GM12801 (cell line): ENCODE results near the gene GLIS1.

Experiments
- TF ChIP-seq, protein P1 (sequence below): IDR thresholded peaks from one replicate; pipeline ENCODE4 v1.5.1; 2011; ENCODE audit warnings: control low read depth; ENCODE audit not compliant: insufficient read length; ENCODE audit errors: extremely low read depth

Gene GLIS1

DNA sequence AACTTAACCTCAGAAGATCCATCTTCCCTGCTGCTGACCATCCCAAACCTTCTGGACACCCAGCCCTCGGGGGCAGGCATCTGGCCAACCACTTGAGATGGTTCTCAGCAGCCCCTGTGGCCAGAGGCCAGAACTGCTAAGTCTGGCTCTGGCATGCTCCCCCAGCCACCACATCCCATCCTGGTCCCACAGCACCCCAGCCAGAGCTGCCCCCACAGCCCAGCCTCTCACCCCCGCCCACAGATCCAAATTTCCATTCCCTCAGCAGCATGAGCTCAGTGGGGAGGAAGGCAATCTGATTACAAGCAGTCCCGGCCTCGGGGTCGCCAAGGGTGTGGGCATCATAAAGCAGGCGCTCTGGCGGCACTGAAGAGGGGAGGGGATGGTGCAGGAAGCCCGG, 45.6 kb downstream of the GLIS1 start:
- TF ChIP-seq, protein P1, sequence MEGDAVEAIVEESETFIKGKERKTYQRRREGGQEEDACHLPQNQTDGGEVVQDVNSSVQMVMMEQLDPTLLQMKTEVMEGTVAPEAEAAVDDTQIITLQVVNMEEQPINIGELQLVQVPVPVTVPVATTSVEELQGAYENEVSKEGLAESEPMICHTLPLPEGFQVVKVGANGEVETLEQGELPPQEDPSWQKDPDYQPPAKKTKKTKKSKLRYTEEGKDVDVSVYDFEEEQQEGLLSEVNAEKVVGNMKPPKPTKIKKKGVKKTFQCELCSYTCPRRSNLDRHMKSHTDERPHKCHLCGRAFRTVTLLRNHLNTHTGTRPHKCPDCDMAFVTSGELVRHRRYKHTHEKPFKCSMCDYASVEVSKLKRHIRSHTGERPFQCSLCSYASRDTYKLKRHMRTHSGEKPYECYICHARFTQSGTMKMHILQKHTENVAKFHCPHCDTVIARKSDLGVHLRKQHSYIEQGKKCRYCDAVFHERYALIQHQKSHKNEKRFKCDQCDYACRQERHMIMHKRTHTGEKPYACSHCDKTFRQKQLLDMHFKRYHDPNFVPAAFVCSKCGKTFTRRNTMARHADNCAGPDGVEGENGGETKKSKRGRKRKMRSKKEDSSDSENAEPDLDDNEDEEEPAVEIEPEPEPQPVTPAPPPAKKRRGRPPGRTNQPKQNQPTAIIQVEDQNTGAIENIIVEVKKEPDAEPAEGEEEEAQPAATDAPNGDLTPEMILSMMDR = no peak

DNA sequence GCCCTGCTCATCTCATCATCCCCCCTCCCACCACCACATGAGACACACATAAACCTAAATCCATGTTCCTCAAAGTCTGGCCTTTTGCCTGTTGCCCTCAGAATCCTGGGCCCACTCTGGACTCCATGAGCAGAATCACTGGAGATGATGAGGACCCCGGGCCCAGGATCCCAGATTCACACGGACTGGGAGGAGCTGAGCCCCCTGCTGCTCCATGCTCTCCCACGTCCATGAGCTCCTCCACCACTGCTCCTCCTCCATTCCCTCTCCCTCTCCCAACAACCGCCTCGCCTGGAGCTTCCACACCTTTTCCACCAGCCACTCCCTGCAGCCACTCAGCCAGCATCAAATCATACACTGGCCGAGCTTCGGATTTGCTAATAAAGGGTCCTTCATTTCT, 47.6 kb downstream of the GLIS1 start:
- TF ChIP-seq, protein P1 = no peak

DNA sequence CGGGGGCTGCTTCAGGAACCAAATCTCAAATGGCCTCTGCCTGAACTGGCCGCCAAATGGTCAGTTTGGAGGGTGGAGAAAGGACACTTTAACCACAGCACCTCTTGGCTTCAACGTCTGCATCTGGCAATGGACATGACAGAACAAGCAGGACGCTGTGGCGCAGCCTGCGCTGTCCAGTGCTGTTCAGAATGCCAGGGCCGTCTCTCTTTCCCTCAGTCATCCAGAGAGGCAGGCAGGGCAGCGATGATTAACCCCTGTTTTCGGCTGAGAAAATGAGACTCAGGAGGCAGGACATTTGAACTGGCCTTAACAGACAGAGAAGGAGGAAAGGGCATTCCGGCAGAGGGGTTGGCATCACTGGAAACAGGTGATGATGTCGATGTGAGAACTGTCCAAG, 48.6 kb downstream of the GLIS1 start:
- TF ChIP-seq, protein P1 = no peak

DNA sequence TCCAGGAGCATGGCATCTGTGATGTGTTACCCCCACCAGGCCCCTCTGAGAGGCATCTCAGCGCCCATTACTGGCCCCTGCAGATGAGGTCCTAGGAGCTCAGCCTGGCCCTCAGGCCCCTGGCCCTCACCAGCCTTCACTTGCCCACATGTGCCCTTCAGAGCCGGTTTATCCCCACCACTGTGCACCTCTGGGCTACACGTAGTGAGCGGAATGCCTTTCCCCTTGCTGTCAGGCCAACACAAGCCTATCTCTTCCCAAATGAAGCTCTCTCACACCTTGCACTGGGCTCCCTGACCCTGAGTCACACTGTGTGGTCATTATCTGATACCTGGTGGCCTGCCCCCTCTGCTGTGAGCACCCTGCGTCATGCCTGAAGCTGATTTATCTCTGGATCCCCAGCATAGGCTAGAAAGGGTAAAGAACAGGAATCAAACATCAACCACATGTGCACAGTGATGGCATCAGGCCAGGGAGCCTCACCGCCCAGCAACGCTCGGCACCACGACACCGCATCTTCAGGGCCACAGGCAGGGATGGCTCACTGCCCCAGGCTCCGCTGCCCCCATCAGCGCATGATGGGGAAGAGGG, 49.1 kb downstream of the GLIS1 start:
- TF ChIP-seq, protein P1 = no peak

DNA sequence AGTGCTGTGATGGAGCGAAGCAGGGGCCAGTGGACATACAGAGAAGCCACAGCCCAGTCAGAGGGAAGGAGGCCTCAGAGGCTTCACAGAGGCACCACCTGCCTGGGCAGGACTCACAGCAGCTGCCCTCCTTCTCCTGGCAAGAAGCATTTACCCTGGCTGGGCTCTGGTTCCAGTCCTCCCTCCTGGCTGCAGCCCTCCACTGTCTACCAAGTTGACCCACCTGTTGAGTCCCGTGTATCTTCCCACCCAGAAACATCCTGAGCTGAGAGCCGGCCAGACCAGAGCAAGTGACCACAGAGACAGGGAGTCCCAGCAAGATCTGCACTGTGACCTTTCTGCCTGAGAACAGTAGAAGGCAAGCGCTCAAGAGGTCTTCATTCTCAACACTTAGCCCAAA, 49.7 kb downstream of the GLIS1 start:
- TF ChIP-seq, protein P1 = no peak

DNA sequence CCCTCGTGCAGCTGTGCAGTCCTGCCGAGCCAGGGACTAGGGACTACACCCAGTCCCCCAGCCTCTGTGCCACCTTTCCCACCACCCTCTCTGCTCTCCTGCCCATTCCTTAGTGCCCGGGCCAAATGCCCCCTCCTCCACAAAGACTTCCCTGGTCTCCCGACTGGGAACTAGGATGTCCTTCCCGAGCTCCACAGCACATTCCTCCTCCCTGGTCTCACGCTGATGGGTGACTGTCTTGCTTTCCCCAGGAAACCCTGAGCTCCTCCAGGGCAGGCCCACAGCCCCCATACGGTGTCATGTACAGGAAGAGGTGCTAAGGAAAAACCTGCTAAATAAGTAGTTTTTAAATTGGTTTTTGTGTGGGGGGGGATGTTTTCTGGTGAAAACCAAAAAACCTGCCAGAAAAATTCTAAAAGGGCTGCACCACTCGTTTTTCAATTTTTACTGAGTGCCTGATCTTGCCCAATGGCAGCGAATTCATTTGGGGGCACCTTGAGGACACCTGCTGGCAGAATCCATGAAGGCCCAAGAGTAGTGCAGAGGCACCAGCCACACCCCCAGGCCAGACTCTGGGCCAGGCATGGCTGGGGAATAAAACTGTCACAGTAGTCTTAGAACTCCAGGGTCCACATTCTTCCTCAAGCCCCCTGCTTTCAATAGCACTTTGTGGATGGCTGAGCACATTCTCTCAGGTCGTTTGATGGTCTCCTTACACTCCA, 50.4 kb downstream of the GLIS1 start:
- TF ChIP-seq, protein P1 = no peak

DNA sequence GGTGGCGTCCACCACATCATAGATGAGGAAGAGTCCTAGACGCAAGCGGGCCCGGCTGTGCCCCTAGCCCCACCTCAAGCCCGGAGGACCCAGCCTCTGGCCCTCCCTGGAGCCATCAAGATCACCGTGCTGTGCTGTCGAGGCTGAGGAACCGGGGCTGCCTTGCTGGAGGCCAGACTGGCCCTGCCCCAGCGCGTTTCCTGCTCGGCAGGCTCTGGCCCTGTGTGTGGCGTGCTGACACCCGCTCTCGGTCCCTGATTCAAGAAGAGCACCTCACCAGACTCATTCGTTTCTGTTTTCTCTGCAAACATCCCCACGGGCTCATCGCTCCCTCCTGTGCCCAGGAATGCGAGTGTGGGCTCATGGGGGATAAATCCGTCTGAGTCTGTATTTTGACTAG, 51.1 kb downstream of the GLIS1 start:
- TF ChIP-seq, protein P1 = no peak
